IMR-90 (cell line): ENCODE measurements around the gene PCDHGC4. TPM values are rescaled to one million over a fixed set of nuclear protein-coding genes. Genes with fewer than 3 reads are reported as not detected.

ENCODE experiments used
- ATAC-seq: fragments of 200-7000 bp; cut with Tn5 transposase; 2 replicates; pipeline ENCODE4 v1.9.1; 2020; ENCODE audit warnings: low read depth, mild to moderate bottlenecking, moderate library complexity
- BruUV-seq: library from RNA; stranded (reverse); fragments of 400-500 nt; replicated peaks from 2 replicates; lab custom pipeline; 2021; lab: Mats Ljungman, UMichigan
- CTCF ChIA-PET: fragments of 300-600 bp; formaldehyde crosslinking; extraction: SDS; loops from one replicate; lab custom pipeline; 2021; ENCODE audit warnings: antibody characterized with exemption; lab: Yijun Ruan, JAX
- POLR2A ChIA-PET: fragments of 300-600 bp; sonication (Branson Sonifier 250); formaldehyde crosslinking; loops from one replicate; lab custom pipeline; 2022; ENCODE audit warnings: antibody characterized with exemption; ENCODE audit not compliant: unreplicated experiment; lab: Charles Lee
- DNase-seq: peaks from one replicate; pipeline ENCODE4 v3.0.0; 2013
- H2AFZ ChIP-seq: replicated peaks from 2 replicates; pipeline ENCODE3; 2013; ENCODE audit warnings: low read length, mild to moderate bottlenecking; ENCODE audit not compliant: poor library complexity
- H2AK5ac ChIP-seq: 2 replicates; pipeline ENCODE4 v1.6.1; 2013; ENCODE audit warnings: low read depth, low read length, inconsistent platforms
- H2AK9ac ChIP-seq: replicated peaks from 2 replicates; pipeline ENCODE3; 2013; ENCODE audit warnings: mild to moderate bottlenecking, low read depth, low read length, moderate library complexity; ENCODE audit not compliant: poor library complexity
- H2BK120ac ChIP-seq: 2 replicates; pipeline ENCODE4 v1.6.1; 2013; ENCODE audit warnings: low read depth, low read length, inconsistent platforms
- H2BK15ac ChIP-seq: 3 replicates; pipeline ENCODE4 v1.6.1; 2013; ENCODE audit warnings: low read depth, low read length, inconsistent platforms
- H2BK20ac ChIP-seq: 2 replicates; pipeline ENCODE4 v1.6.1; 2013; ENCODE audit warnings: low read depth, mild to moderate bottlenecking, inconsistent platforms, low read length, moderate library complexity
- H2BK5ac ChIP-seq: 2 replicates; pipeline ENCODE4 v1.6.1; 2013; ENCODE audit warnings: mild to moderate bottlenecking, low read depth, low read length, inconsistent platforms; ENCODE audit not compliant: poor library complexity, severe bottlenecking
- H3K14ac ChIP-seq: replicated peaks from 2 replicates; pipeline ENCODE4 v1.6.1; 2013; ENCODE audit warnings: low read depth, low read length, inconsistent platforms
- H3K18ac ChIP-seq: 2 replicates; pipeline ENCODE4 v1.6.1; 2013; ENCODE audit warnings: low read depth, low read length, control low read depth
- H3K23ac ChIP-seq: 2 replicates; pipeline ENCODE4 v1.6.1; 2013; ENCODE audit warnings: low read depth, low read length, inconsistent platforms
- H3K27ac ChIP-seq: 2 replicates; pipeline ENCODE4 v1.5.1; 2013; ENCODE audit warnings: mild to moderate bottlenecking, control low read depth, low read length; ENCODE audit not compliant: insufficient read depth
- H3K27me3 ChIP-seq: 2 replicates; pipeline ENCODE4 v1.6.1; 2013; ENCODE audit warnings: low read length; ENCODE audit not compliant: control insufficient read depth, insufficient read depth
- H3K36me3 ChIP-seq: 2 replicates; pipeline ENCODE4 v1.6.1; 2013; ENCODE audit warnings: low read length, mixed read lengths; ENCODE audit not compliant: control insufficient read depth, insufficient read depth
- H3K4ac ChIP-seq: 2 replicates; pipeline ENCODE4 v1.6.1; 2013; ENCODE audit warnings: low read depth, low read length, inconsistent platforms
- H3K4me1 ChIP-seq: 2 replicates; pipeline ENCODE4 v1.6.1; 2013; ENCODE audit warnings: low read length, mixed read lengths; ENCODE audit not compliant: control insufficient read depth, insufficient read depth
- H3K4me2 ChIP-seq: 2 replicates; pipeline ENCODE4 v1.6.1; 2013; ENCODE audit warnings: low read depth, mild to moderate bottlenecking, control low read depth, low read length, moderate library complexity
- H3K4me3 ChIP-seq: 2 replicates; pipeline ENCODE4 v1.5.1; 2013; ENCODE audit warnings: low read depth, mild to moderate bottlenecking, control low read depth, low read length, moderate library complexity; ENCODE audit not compliant: insufficient read depth
- H3K56ac ChIP-seq: 2 replicates; pipeline ENCODE4 v1.6.1; 2013; ENCODE audit warnings: low read length, inconsistent platforms; ENCODE audit not compliant: insufficient read depth; ENCODE audit errors: extremely low read depth
- H3K79me1 ChIP-seq, 2 experiments: 2 replicates each; pipeline ENCODE4 v1.6.1; 2013; ENCODE audit warnings: low read length in 2 of 2, inconsistent platforms in 1 of 2, low read depth in 1 of 2
- H3K9ac ChIP-seq: 2 replicates; pipeline ENCODE4 v1.6.1; 2013; ENCODE audit warnings: low read depth, low read length, control low read depth
- H3K9me1 ChIP-seq: 2 replicates; pipeline ENCODE4 v1.6.1; 2013; ENCODE audit warnings: low read length, inconsistent platforms; ENCODE audit not compliant: insufficient read depth
- H3K9me3 ChIP-seq: 2 replicates; pipeline ENCODE4 v1.6.1; 2013; ENCODE audit warnings: low read length; ENCODE audit not compliant: control insufficient read depth, insufficient read depth
- H4K20me1 ChIP-seq: 2 replicates; pipeline ENCODE4 v1.6.1; 2013; ENCODE audit warnings: low read length, inconsistent platforms; ENCODE audit not compliant: insufficient read depth
- H4K5ac ChIP-seq: 2 replicates; pipeline ENCODE4 v1.6.1; 2013; ENCODE audit warnings: mild to moderate bottlenecking, low read depth, low read length, control low read depth
- H4K8ac ChIP-seq, 2 experiments: 2 replicates each; pipeline ENCODE4 v1.6.1; 2013; ENCODE audit warnings: low read depth in 2 of 2, low read length in 2 of 2, control low read depth in 1 of 2, inconsistent platforms in 1 of 2
- H4K91ac ChIP-seq: 2 replicates; pipeline ENCODE4 v1.6.1; 2013; ENCODE audit warnings: low read depth, low read length, inconsistent platforms; ENCODE audit not compliant: insufficient read depth
- NFE2L2 ChIP-seq: fragments of 150-350 bp; IDR thresholded peaks from 2 replicates; pipeline ENCODE4 v1.6.1; 2016; ENCODE audit warnings: low read depth, mild to moderate bottlenecking, low read length
- RAD21 ChIP-seq: IDR thresholded peaks from 2 replicates; pipeline ENCODE4 v1.6.1; 2012; ENCODE audit warnings: low read length, improper control_type of control experiment
- SMC3 ChIP-seq: fragments of 150-350 bp; IDR thresholded peaks from 2 replicates; pipeline ENCODE4 v1.6.1; 2016; ENCODE audit warnings: low read depth, mild to moderate bottlenecking, antibody characterized with exemption, low read length, moderate library complexity
- WGBS, 2 experiments: methylation state at CpG; one replicate each; pipeline versions ENCODE4 v1.1.5 to v1.1.7; 2013; ENCODE audit warnings: missing lambda C conversion rate in 2 of 2; ENCODE audit not compliant: insufficient read length in 1 of 2; ENCODE audit errors: extremely low coverage in 2 of 2; 5-methylcytosine and 5-hydroxymethylcytosine counted together
- dilution Hi-C: fragments of 300-500 bp; cut with HindIII; formaldehyde crosslinking; loops from one replicate; pipeline ENCODE4 v1.14.3; 2018; ENCODE audit warnings: low sequenced_read_pairs; ENCODE audit not compliant: unreplicated experiment
- in situ Hi-C: fragments of 300-500 bp; cut with MboI; formaldehyde crosslinking; loops from 3 replicates; pipeline ENCODE4 v1.14.3; 2019; ENCODE audit warnings: low sequenced_read_pairs, inconsistent platforms, mixed read lengths
- intact Hi-C: fragments of 100-400 bp; cut with micrococcal nuclease; formaldehyde crosslinking; loops from 2 replicates; pipeline ENCODE4 v1.10.0; 2022
- polyA plus RNA-seq, 3 experiments: library from polyadenylated mRNA; depleted of rRNA; stranded (reverse); fragments of >200 nt; gene quantifications; 2 replicates each; pipeline ENCODE4 v1.2.3, GENCODE V29; 2012; ENCODE audit warnings: low replicate concordance in 1 of 3
- total RNA-seq: library from RNA; depleted of rRNA; stranded (reverse); fragments of >200 nt; gene quantifications from 2 replicates; pipeline ENCODE4 v1.2.3, GENCODE V29; 2012
- TF ChIP-seq, protein P1 (sequence below): conservative IDR thresholded peaks from 2 replicates; pipeline ENCODE4 v1.5.1; 2012; ENCODE audit warnings: mild to moderate bottlenecking, low read depth, low read length, improper control_type of control experiment

Gene PCDHGC4
- total and polyA plus RNA-seq, 2 of the 4 experiments (the other 2 are of a cell fraction) = 0.65 to 1.6 TPM

DNA sequence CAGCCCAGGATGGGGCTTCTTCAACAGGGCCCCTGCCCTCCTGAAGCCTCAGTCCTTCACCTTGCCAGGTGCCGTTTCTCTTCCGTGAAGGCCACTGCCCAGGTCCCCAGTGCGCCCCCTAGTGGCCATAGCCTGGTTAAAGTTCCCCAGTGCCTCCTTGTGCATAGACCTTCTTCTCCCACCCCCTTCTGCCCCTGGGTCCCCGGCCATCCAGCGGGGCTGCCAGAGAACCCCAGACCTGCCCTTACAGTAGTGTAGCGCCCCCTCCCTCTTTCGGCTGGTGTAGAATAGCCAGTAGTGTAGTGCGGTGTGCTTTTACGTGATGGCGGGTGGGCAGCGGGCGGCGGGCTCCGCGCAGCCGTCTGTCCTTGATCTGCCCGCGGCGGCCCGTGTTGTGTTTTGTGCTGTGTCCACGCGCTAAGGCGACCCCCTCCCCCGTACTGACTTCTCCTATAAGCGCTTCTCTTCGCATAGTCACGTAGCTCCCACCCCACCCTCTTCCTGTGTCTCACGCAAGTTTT lies 27.6 kb downstream of the PCDHGC4 start:
- peak overlapping the region; percentile 81 for H2AK9ac ChIP-seq
- intact Hi-C loops (loop anchor here (2.0 kb wide), 1 partner anchor 82 kb away; the partner anchor contains the start of gene PCDHGA12), dilution Hi-C loops (no loop called here), in situ Hi-C loops (no loop called here)
- H3K56ac ChIP-seq = no peak overlapping the region
- no peak overlapping the region for H3K18ac ChIP-seq
- H3K9ac ChIP-seq = peak overlapping the region; percentile 13; the same call in 1 of the 2 replicates
- TF ChIP-seq RAD21 = peak; percentile 44
- peak; percentile 37 for TF ChIP-seq SMC3
- no peak for TF ChIP-seq NFE2L2
- TF ChIP-seq, protein P1, sequence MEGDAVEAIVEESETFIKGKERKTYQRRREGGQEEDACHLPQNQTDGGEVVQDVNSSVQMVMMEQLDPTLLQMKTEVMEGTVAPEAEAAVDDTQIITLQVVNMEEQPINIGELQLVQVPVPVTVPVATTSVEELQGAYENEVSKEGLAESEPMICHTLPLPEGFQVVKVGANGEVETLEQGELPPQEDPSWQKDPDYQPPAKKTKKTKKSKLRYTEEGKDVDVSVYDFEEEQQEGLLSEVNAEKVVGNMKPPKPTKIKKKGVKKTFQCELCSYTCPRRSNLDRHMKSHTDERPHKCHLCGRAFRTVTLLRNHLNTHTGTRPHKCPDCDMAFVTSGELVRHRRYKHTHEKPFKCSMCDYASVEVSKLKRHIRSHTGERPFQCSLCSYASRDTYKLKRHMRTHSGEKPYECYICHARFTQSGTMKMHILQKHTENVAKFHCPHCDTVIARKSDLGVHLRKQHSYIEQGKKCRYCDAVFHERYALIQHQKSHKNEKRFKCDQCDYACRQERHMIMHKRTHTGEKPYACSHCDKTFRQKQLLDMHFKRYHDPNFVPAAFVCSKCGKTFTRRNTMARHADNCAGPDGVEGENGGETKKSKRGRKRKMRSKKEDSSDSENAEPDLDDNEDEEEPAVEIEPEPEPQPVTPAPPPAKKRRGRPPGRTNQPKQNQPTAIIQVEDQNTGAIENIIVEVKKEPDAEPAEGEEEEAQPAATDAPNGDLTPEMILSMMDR = peak; percentile 62
- WGBS, 2 experiments = 20% methylated on average over 13 of the region's 28 CpGs; no CpG with 5 or more reads in 1 of the 2 experiments
- peak overlapping the region; percentile 5; the same call in 1 of the 2 replicates for H2BK20ac ChIP-seq
- peak overlapping the region; percentile 8; the same call in 1 of the 2 replicates for H4K5ac ChIP-seq
- ChIA-PET CTCF (interaction anchor here (0.6 to 2.7 kb wide), 8 partner anchors 9 to 92 kb away, joined by 3 to 16 read pairs (median 4); partner anchors contain the start of genes PCDHGA11 and PCDHGC5), POLR2A (no interaction called here)
- peaks cover 26% of the 10 kb centered on the region for H3K36me3 ChIP-seq
- H3K79me1 ChIP-seq = peaks cover 6 to 56% of the 10 kb centered on the region in 2 experiments
- peak overlapping the region; percentile 38; the same call in 1 of the 2 replicates for H2BK120ac ChIP-seq
- peak overlapping the region; percentile 79 to 91; a peak in 2 of 4 replicates for H4K8ac ChIP-seq
- H2BK15ac ChIP-seq = peak overlapping the region; percentile 82; the same call in 2 of the 3 replicates
- DNase-seq = peak; percentile 54
- H3K9me1 ChIP-seq = peaks cover 39% of the 10 kb centered on the region
- H3K23ac ChIP-seq = no peak overlapping the region
- H2AK5ac ChIP-seq = peak overlapping the region; percentile 83; the same call in 1 of the 2 replicates
- H3K4ac ChIP-seq = peak overlapping the region; percentile 96
- H4K20me1 ChIP-seq = peaks cover 9% of the 10 kb centered on the region
- peak overlapping the region; percentile 3; the same call in 1 of the 2 replicates for H3K4me2 ChIP-seq
- H4K91ac ChIP-seq = peak overlapping the region; percentile 10; the same call in 1 of the 2 replicates
- BruUV-seq = no TSS peak
- ATAC-seq = no peak
- peaks cover 57% of the 10 kb centered on the region for H3K4me1 ChIP-seq
- H3K9me3 ChIP-seq = no peaks in the 10 kb centered on the region
- H2BK5ac ChIP-seq = peak overlapping the region; percentile 48
- no peaks in the 10 kb centered on the region for H3K27me3 ChIP-seq
- H3K14ac ChIP-seq = peak overlapping the region; percentile 88; the same call in 1 of the 2 replicates
- H2AFZ ChIP-seq = peak overlapping the region; percentile 24
- peak overlapping the region; percentile 84 for H3K27ac ChIP-seq
- no peak overlapping the region for H3K4me3 ChIP-seq
